Measurements from ENCODE around the gene OTUB1. TPM values are rescaled to one million over a fixed set of nuclear protein-coding genes. Genes with fewer than 3 reads are reported as not detected.

OTUB1 gene
- total and polyA plus RNA-seq, 2 of the 13 experiments (the other 11 are each of a cell fraction or from before 2014, with no cell fraction given), result 58.8 to 130 TPM

DNA sequence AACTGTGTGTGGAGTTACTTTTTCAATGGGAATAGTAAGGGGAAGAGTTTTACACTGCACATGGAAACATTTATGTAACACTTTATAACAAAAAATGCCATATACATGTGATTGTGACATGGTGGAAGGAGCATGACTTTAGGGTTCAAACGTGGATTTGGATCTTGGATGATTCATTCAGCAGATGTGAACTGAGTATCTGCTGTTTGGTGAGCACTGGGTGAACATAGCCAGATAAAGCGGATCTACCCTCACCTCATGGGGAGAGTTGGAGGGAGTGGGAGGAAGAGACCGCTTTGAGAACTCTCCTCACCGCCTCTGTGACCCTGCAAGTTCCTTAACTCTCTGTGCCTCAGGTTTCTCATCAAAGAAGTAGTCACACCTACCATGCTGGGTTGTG lies 44.3 kb upstream of the OTUB1 start:
- H3K9me3 ChIP-seq (ENCODE audit: low read length), result no peaks in the 10 kb centered on the region
- no peaks in the 10 kb centered on the region; a peak in 1 of 5 replicates for H3K27me3 ChIP-seq (ENCODE audit: control insufficient read depth in 1 of 2, insufficient read depth in 2 of 2, low read length in 2 of 2)
- H3K79me2 ChIP-seq (ENCODE audit: insufficient read depth, low read length), result peaks cover 41% of the 10 kb centered on the region
- no peak overlapping the region for H3K27ac ChIP-seq (ENCODE audit: extremely low read length, insufficient read depth, low read length)
- intact Hi-C loops (cut with micrococcal nuclease; ENCODE audit: unreplicated experiment) (no loop called here), in situ Hi-C loops (cut with HindIII; ENCODE audit: extremely low pct_ligation_motif_present, low pct_unique_long_range_greater_than_20kb) (loop anchor here (10.0 kb wide), 1 partner anchor 107 kb away; the partner anchor contains the start of gene MARK2)
- H3K4me1 ChIP-seq (ENCODE audit: insufficient read depth, low read length), result peaks cover 47% of the 10 kb centered on the region
- peaks cover 11% of the 10 kb centered on the region; the same call in 1 of the 2 replicates for H4K20me1 ChIP-seq (ENCODE audit: insufficient read depth, low read length)
- DNase-seq (ENCODE audit: low spot score), result no peak
- CTCF ChIA-PET (ENCODE audit: low intra/inter-chr PET ratio, low total read pairs), result no interaction called here
- no peak for ATAC-seq
- POLR2A ChIA-PET, result no interaction called here
- no peak overlapping the region for H3K4me3 ChIP-seq (replicated peaks in 1 of 3; ENCODE audit: insufficient read depth in 1 of 3, low read depth in 2 of 3, low read length in 3 of 3)
- peaks cover 5 to 10% of the 10 kb centered on the region in 2 experiments; a peak in 4 of 5 replicates for H3K36me3 ChIP-seq (replicated peaks in 1 of 2; ENCODE audit: control insufficient read depth in 1 of 2, insufficient read depth in 2 of 2, low read length in 2 of 2)
- no peak overlapping the region for H2AFZ ChIP-seq (ENCODE audit: low read length)
- WGBS (ENCODE audit: low lambda C conversion rate), result 89% methylated on average over 4 of the region's 4 CpGs
- no peak overlapping the region for H3K9ac ChIP-seq (ENCODE audit: insufficient read depth, low read depth, low read length)
- no peak for FAIRE-seq
- no peak overlapping the region for H3K4me2 ChIP-seq (ENCODE audit: low read depth, low read length)
- TF ChIP-seq, protein P1, sequence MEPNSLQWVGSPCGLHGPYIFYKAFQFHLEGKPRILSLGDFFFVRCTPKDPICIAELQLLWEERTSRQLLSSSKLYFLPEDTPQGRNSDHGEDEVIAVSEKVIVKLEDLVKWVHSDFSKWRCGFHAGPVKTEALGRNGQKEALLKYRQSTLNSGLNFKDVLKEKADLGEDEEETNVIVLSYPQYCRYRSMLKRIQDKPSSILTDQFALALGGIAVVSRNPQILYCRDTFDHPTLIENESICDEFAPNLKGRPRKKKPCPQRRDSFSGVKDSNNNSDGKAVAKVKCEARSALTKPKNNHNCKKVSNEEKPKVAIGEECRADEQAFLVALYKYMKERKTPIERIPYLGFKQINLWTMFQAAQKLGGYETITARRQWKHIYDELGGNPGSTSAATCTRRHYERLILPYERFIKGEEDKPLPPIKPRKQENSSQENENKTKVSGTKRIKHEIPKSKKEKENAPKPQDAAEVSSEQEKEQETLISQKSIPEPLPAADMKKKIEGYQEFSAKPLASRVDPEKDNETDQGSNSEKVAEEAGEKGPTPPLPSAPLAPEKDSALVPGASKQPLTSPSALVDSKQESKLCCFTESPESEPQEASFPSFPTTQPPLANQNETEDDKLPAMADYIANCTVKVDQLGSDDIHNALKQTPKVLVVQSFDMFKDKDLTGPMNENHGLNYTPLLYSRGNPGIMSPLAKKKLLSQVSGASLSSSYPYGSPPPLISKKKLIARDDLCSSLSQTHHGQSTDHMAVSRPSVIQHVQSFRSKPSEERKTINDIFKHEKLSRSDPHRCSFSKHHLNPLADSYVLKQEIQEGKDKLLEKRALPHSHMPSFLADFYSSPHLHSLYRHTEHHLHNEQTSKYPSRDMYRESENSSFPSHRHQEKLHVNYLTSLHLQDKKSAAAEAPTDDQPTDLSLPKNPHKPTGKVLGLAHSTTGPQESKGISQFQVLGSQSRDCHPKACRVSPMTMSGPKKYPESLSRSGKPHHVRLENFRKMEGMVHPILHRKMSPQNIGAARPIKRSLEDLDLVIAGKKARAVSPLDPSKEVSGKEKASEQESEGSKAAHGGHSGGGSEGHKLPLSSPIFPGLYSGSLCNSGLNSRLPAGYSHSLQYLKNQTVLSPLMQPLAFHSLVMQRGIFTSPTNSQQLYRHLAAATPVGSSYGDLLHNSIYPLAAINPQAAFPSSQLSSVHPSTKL (CRISPR knock-in tag; IDR thresholded peaks at IDR 0.05), result no peak
- TF ChIP-seq SUZ12 (IDR thresholded peaks at IDR 0.05; ENCODE audit: low read depth, low read length), result no peak
- no TSS peak for BruUV-seq (replicated peaks)

DNA sequence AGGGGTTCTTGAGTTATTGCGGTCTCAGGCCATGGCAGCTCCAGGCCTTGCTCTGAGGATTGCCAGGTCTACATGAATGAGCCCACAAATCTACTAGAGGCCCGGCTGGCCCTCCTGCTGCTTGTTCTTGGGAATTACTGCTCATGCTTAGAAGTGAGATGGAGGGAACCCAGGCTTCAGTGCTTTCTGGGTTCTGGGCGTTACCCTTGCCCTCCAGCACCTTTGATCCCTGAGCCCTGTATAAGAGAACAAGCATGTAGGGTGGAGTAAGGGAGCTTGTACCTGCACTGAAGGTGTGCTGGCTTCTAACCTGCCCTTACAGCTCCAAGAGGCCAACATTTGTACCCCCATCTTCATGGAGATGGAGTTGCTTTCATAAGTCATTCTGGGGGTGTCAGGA lies 43.4 kb upstream of the OTUB1 start:
- no peaks in the 10 kb centered on the region; a peak in 1 of 5 replicates for H3K27me3 ChIP-seq (ENCODE audit: control insufficient read depth in 1 of 2, insufficient read depth in 2 of 2, low read length in 2 of 2)
- in situ Hi-C loops (cut with HindIII; ENCODE audit: extremely low pct_ligation_motif_present, low pct_unique_long_range_greater_than_20kb), result loop anchor here (10.0 kb wide), 1 partner anchor 108 kb away; the partner anchor contains the start of gene MARK2
- peaks cover 11% of the 10 kb centered on the region; the same call in 1 of the 2 replicates for H4K20me1 ChIP-seq (ENCODE audit: insufficient read depth, low read length)
- no peak overlapping the region for H2AFZ ChIP-seq (ENCODE audit: low read length)
- ATAC-seq (no peak), DNase-seq (ENCODE audit: low spot score) (no peak), FAIRE-seq (no peak)
- intact Hi-C loops (cut with micrococcal nuclease; ENCODE audit: unreplicated experiment), result no loop called here
- no peak overlapping the region for H3K4me3 ChIP-seq (replicated peaks in 1 of 3; ENCODE audit: insufficient read depth in 1 of 3, low read depth in 2 of 3, low read length in 3 of 3)
- ChIA-PET POLR2A (interaction anchor here (0.9 kb wide), 1 partner anchor 28 kb away, joined by 3 read pairs; no protein-coding TSS in a partner anchor), CTCF (ENCODE audit: low intra/inter-chr PET ratio, low total read pairs) (no interaction called here)
- no peaks in the 10 kb centered on the region for H3K9me3 ChIP-seq (ENCODE audit: low read length)
- peaks cover 42% of the 10 kb centered on the region for H3K4me1 ChIP-seq (ENCODE audit: insufficient read depth, low read length)
- H3K9ac ChIP-seq (ENCODE audit: insufficient read depth, low read depth, low read length), result no peak overlapping the region
- BruUV-seq (replicated peaks), result no TSS peak
- no peak overlapping the region for H3K4me2 ChIP-seq (ENCODE audit: low read depth, low read length)
- no peak overlapping the region for H3K27ac ChIP-seq (ENCODE audit: extremely low read length, insufficient read depth, low read length)
- TF ChIP-seq ZNF24 (IDR thresholded peaks at IDR 0.05) (no peak), ESRRA (CRISPR knock-in tag; IDR thresholded peaks at IDR 0.05; ENCODE audit: low read depth) (no peak), ZFP41 (CRISPR knock-in tag; IDR thresholded peaks at IDR 0.05; ENCODE audit: borderline replicate concordance) (no peak), ZNF776 (CRISPR knock-in tag; IDR thresholded peaks at IDR 0.05) (no peak), ZBTB42 (CRISPR knock-in tag; IDR thresholded peaks at IDR 0.05) (no peak), PITX1 (CRISPR knock-in tag; IDR thresholded peaks at IDR 0.05) (no peak), GFI1 (CRISPR knock-in tag; IDR thresholded peaks at IDR 0.05; ENCODE audit: borderline replicate concordance) (no peak), ZNF543 (CRISPR knock-in tag; IDR thresholded peaks at IDR 0.05) (no peak), PCBP2 (optimal IDR thresholded peaks at IDR 0.05; ENCODE audit: low read depth, low read length, poor library complexity, severe bottlenecking) (no peak), ZNF749 (CRISPR knock-in tag; IDR thresholded peaks at IDR 0.05; ENCODE audit: borderline replicate concordance) (no peak)
- peaks cover 5 to 15% of the 10 kb centered on the region in 2 experiments; a peak in 4 of 5 replicates for H3K36me3 ChIP-seq (replicated peaks in 1 of 2; ENCODE audit: control insufficient read depth in 1 of 2, insufficient read depth in 2 of 2, low read length in 2 of 2)
- WGBS (ENCODE audit: low lambda C conversion rate), result 100% methylated on average over 2 of the region's 3 CpGs
- H3K79me2 ChIP-seq (ENCODE audit: insufficient read depth, low read length), result peaks cover 41% of the 10 kb centered on the region
